Measurements from ENCODE around the gene LRRC27.

DNA sequence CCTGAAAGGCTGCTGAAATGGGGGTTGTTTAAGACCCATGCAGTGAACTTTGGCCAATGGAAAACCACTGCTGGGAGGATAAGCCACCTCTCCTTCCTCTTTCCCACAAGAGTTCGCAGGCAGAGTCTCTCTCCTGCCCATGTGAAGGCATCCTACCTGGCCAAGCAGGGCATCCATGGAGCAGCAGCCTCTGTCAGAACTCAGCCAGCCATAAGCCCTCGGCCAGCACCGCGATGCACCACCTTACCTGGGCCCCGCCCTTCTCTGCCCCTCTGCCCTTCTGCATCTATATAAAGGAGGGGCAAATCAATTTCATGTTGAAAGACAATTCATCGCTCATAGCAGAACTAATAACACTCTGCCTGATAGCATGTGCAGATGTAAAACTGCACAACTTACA, 18.1 kb upstream of the LRRC27 start:
- TF ChIP-seq, protein P1, sequence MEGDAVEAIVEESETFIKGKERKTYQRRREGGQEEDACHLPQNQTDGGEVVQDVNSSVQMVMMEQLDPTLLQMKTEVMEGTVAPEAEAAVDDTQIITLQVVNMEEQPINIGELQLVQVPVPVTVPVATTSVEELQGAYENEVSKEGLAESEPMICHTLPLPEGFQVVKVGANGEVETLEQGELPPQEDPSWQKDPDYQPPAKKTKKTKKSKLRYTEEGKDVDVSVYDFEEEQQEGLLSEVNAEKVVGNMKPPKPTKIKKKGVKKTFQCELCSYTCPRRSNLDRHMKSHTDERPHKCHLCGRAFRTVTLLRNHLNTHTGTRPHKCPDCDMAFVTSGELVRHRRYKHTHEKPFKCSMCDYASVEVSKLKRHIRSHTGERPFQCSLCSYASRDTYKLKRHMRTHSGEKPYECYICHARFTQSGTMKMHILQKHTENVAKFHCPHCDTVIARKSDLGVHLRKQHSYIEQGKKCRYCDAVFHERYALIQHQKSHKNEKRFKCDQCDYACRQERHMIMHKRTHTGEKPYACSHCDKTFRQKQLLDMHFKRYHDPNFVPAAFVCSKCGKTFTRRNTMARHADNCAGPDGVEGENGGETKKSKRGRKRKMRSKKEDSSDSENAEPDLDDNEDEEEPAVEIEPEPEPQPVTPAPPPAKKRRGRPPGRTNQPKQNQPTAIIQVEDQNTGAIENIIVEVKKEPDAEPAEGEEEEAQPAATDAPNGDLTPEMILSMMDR (IDR thresholded peaks at IDR 0.05; ENCODE audit: low read length), result no peak
- no peak for TF ChIP-seq EZH2 (IDR thresholded peaks at IDR 0.05; ENCODE audit: borderline replicate concordance, low read length)

Data from OCI-LY1 (cell line).